NK-92 treated with Interleukin-12 subunit alpha and Interleukin-12 subunit beta, amount 100 ng/mL, for 24 hours (cell line): ENCODE results near the gene PDGFB.
"Not testable (repeated sequence)": the region's sequence is repeated elsewhere in the genome, so short reads cannot be mapped to it uniquely, and the experiment has no call there.

Source experiments
- DNase-seq: peaks from one replicate; lab custom pipeline; 2025; lab: John Stamatoyannopoulos, UW

The PDGFB gene

GRCh38 chr22:39227542-39228272 is 17.1 kb downstream of the PDGFB start:
- no peak for DNase-seq

- no peak for DNase-seq
These were observed 18.4 kb downstream of the PDGFB start for GRCh38 chr22:39226353-39226752.

- DNase-seq: no peak
These were observed 19.2 kb downstream of the PDGFB start for GRCh38 chr22:39225591-39225990.

- no peak for DNase-seq
These were observed 20.2 kb downstream of the PDGFB start for GRCh38 chr22:39224550-39224949.

- no peak for DNase-seq
These were observed 21.6 kb downstream of the PDGFB start for GRCh38 chr22:39223091-39223710.

GRCh38 chr22:39221999-39222686 is 22.6 kb downstream of the PDGFB start:
- DNase-seq: no peak

- DNase-seq: no peak
These were observed 23.6 kb downstream of the PDGFB start for GRCh38 chr22:39220890-39221850.

GRCh38 chr22:39220450-39220849 is 24.3 kb downstream of the PDGFB start:
- no peak for DNase-seq

GRCh38 chr22:39219071-39220039 is 25.4 kb downstream of the PDGFB start:
- no peak for DNase-seq

- not testable (repeated sequence) for DNase-seq
These were observed 26.4 kb downstream of the PDGFB start for GRCh38 chr22:39218432-39218831.

- no peak for DNase-seq
These were observed 28.7 kb downstream of the PDGFB start for GRCh38 chr22:39216143-39216490.

GRCh38 chr22:39215426-39216142 is 29.2 kb downstream of the PDGFB start:
- no peak for DNase-seq

GRCh38 chr22:39215070-39215396 is 29.7 kb downstream of the PDGFB start:
- no peak for DNase-seq

GRCh38 chr22:39214383-39215069 is 30.3 kb downstream of the PDGFB start:
- DNase-seq: no peak

- no peak for DNase-seq
These were observed 30.8 kb downstream of the PDGFB start for GRCh38 chr22:39214006-39214382.

GRCh38 chr22:39212721-39213376 is 31.9 kb downstream of the PDGFB start:
- no peak for DNase-seq

GRCh38 chr22:39209756-39210155 is 35.0 kb downstream of the PDGFB start:
- DNase-seq: no peak

- DNase-seq: no peak
These were observed 36.6 kb downstream of the PDGFB start for GRCh38 chr22:39208013-39208680.
